Activated CD4-positive, alpha-beta T cell treated with anti-CD3 and anti-CD28 coated beads for 36 hours (primary cell): ENCODE results near the gene TRPC4AP. TPM values are rescaled to one million over a fixed set of nuclear protein-coding genes. Genes with fewer than 3 reads are reported as not detected.
"Not testable (repeated sequence)": the region's sequence is repeated elsewhere in the genome, so short reads cannot be mapped to it uniquely, and the experiment has no call there.

Experiments used
- ATAC-seq: fragments of 200-7000 bp; cut with Tn5 transposase; one replicate; pipeline ENCODE4 v1.10.0; 2021; ENCODE audit warnings: mild to moderate bottlenecking, moderate library complexity
- CTCF ChIA-PET: fragments of 350-600 bp; sonication (Branson Sonifier 250); formaldehyde crosslinking; loops from one replicate; lab custom pipeline; 2021; ENCODE audit warnings: antibody characterized with exemption; lab: Charles Lee
- POLR2A ChIA-PET: fragments of 350-600 bp; sonication (Branson Sonifier 250); formaldehyde crosslinking; loops from one replicate; lab custom pipeline; 2021; ENCODE audit warnings: antibody characterized with exemption, inconsistent platforms; lab: Charles Lee
- DNase-seq: peaks from one replicate; pipeline ENCODE4 v3.0.0-alpha.2; 2020
- H3K27ac Mint-ChIP-seq: one replicate; pipeline ENCODE4 v1.8.0; 2021; ENCODE audit warnings: mixed read lengths
- H3K27me3 Mint-ChIP-seq: one replicate; pipeline ENCODE4 v1.8.0; 2021; ENCODE audit warnings: mixed read lengths
- H3K36me3 Mint-ChIP-seq: one replicate; pipeline ENCODE4 v1.8.0; 2021; ENCODE audit warnings: low read depth, mixed read lengths
- H3K4me1 Mint-ChIP-seq: one replicate; pipeline ENCODE4 v1.8.0; 2021; ENCODE audit warnings: mixed read lengths
- H3K4me3 Mint-ChIP-seq: one replicate; pipeline ENCODE4 v1.8.0; 2021; ENCODE audit warnings: mild to moderate bottlenecking, moderate library complexity, mixed read lengths
- H3K9me3 Mint-ChIP-seq: one replicate; pipeline ENCODE4 v1.8.0; 2021; ENCODE audit warnings: low read depth, mixed read lengths
- intact Hi-C, 2 experiments: fragments of 100-400 bp; cut with DNase I in 1 of 2; cut with micrococcal nuclease in 1 of 2; formaldehyde crosslinking; loops; one replicate each; pipeline versions ENCODE4 v1.14.2 to v1.15.1; 2022 to 2024; cut with DNase I, micrococcal nuclease
- total RNA-seq, 2 experiments: library from RNA; stranded (reverse); gene quantifications; one replicate each; pipeline ENCODE4 v1.2.3, GENCODE V29; 2021

Gene TRPC4AP
- total RNA-seq, 2 experiments from 2014 or later = 36.0 to 39.6 TPM

GRCh38 chr20:35121186-35121585 is 28.6 kb upstream of the TRPC4AP start:
- intact Hi-C loops = no loop called here
- Mint-ChIP-seq H3K27ac (no peak overlapping the region), H3K27me3 (no peaks in the 10 kb centered on the region), H3K36me3 (peaks cover 36% of the 10 kb centered on the region), H3K4me1 (peaks cover 2% of the 10 kb centered on the region), H3K9me3 (no peaks in the 10 kb centered on the region), H3K4me3 (no peak overlapping the region)
- no peak for ATAC-seq
- ChIA-PET POLR2A (no interaction called here), CTCF (no interaction called here)
- DNase-seq = no peak

DNA sequence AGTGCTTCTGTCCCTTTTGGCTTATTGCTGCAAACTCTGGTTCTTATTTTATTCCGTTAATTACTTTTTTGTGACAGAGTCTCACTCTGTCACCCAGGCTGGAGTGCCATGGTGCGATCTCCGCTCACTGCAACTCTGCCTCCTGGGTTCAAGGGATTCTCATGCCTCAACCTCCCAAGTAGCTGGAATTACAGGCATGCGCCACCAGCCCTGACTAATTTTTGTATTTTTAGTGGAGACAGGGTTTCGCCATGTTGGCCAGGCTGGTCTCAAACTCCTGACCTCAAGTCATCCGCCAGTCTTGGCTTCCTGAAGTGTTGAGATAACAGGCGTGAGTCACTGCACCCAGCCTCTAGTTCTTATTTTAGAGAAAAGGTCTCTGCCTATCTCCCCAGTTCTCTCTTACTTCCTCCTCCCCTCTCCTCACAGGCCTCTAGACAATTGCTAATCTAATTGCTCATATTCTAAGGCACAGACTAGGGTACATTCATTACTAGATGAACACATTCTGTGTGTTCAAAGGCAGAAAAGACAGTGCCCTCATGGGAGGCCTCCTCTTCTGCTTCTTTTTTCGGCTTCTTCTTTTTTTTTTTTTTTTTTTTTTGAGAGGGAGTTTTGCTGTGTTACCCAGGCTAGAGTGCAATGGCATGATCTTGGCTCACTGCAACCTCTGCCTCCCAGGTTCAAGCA is 27.6 kb upstream of the TRPC4AP start:
- ATAC-seq (peak; percentile 82), DNase-seq (peak; percentile 31)
- Mint-ChIP-seq H3K36me3 (peaks cover 37% of the 10 kb centered on the region), H3K27ac (peak overlapping the region; percentile 26), H3K27me3 (no peaks in the 10 kb centered on the region), H3K4me3 (no peak overlapping the region), H3K9me3 (no peaks in the 10 kb centered on the region), H3K4me1 (peaks cover 2% of the 10 kb centered on the region)
- POLR2A ChIA-PET = no interaction called here
- CTCF ChIA-PET = interaction anchor here (1.5 kb wide), 1 partner anchor 24 kb away, joined by 4 read pairs; no protein-coding TSS in a partner anchor
- intact Hi-C loops = no loop called here

DNA sequence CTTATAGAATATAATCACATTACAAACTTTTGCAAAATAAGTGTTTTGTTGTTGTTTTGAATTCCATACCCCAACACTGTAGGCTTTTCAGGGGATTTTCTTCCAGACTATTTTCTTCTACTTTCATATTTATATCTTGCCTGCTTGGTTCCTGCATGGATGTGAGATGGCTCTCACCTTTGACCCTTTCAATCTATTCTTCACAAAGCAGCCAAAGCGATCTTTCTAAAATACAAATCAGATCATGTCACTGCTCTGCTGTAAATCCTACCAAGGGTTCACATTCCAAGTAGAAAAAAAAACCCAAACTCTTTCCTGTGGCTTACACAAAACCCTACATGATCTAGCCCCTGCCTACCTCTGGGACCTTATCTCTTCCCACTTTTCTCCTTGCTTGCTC is 25.0 kb upstream of the TRPC4AP start:
- Mint-ChIP-seq H3K4me1 (peaks cover 2% of the 10 kb centered on the region), H3K9me3 (no peaks in the 10 kb centered on the region), H3K36me3 (peaks cover 29% of the 10 kb centered on the region), H3K27ac (peak overlapping the region; percentile 15), H3K27me3 (no peaks in the 10 kb centered on the region), H3K4me3 (no peak overlapping the region)
- CTCF ChIA-PET = interaction anchor here (0.7 kb wide), 1 partner anchor 21 kb away, joined by 5 read pairs; no protein-coding TSS in a partner anchor
- POLR2A ChIA-PET = no interaction called here
- intact Hi-C loops = no loop called here
- ATAC-seq (no peak), DNase-seq (no peak)

DNA sequence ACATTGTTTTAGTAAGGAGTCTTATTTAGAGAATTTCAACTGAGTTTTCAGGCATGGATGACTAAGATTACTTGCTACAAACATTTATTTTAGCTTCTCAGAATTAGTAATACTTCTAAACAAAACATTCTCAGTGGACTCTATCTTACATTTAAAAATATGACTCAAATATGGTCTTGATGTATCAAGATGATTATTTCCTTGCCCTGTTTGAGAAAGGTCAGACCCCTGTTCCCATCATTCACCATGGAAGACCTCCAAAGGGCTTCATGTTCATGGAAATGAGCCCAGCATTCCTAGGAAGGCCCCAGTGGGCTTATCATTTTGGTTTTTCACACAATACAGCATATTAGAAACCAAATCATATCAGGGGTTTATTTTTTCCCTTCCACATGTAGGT is 24.6 kb upstream of the TRPC4AP start:
- H3K4me1 Mint-ChIP-seq = peaks cover 2% of the 10 kb centered on the region
- CTCF ChIA-PET = no interaction called here
- H3K27me3 Mint-ChIP-seq = no peaks in the 10 kb centered on the region
- peak overlapping the region; percentile 70 for H3K27ac Mint-ChIP-seq
- POLR2A ChIA-PET = no interaction called here
- no peaks in the 10 kb centered on the region for H3K9me3 Mint-ChIP-seq
- ATAC-seq (no peak), DNase-seq (no peak)
- H3K36me3 Mint-ChIP-seq = peaks cover 29% of the 10 kb centered on the region
- H3K4me3 Mint-ChIP-seq = no peak overlapping the region
- intact Hi-C loops = no loop called here

- ATAC-seq = no peak
- Mint-ChIP-seq H3K27ac (peak overlapping the region; percentile 70), H3K27me3 (no peaks in the 10 kb centered on the region), H3K4me3 (no peak overlapping the region), H3K9me3 (no peaks in the 10 kb centered on the region), H3K4me1 (peaks cover 6% of the 10 kb centered on the region), H3K36me3 (peaks cover 26% of the 10 kb centered on the region)
- DNase-seq = no peak
- intact Hi-C loops = no loop called here
- ChIA-PET CTCF (no interaction called here), POLR2A (no interaction called here)
Observed at GRCh38 chr20:35116258-35116657, 23.7 kb upstream of the TRPC4AP start.

DNA sequence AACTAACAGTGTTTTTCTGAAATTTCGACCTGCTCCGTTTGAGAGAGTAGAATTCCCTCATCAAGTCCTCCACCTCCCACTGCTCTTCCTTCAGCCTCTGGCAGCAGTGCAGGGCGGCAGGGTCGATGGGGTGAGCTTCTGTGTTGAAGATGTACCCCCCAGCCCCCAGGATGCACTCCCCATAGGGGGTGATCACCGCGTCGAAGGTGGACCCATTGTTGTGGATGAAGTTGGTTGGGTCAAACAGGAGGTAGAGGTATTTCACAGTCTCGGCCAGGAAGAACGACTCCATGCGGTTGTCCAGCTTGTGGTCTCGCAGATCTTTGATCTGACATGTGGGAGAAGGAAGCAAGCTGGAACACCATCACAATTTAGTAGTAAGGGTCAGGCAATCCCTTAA is 23.0 kb upstream of the TRPC4AP start:
- DNase-seq (no peak), ATAC-seq (no peak)
- H3K4me1 Mint-ChIP-seq = peaks cover 8% of the 10 kb centered on the region
- H3K36me3 Mint-ChIP-seq = peaks cover 26% of the 10 kb centered on the region
- POLR2A ChIA-PET = no interaction called here
- CTCF ChIA-PET = interaction anchor here (0.7 kb wide), 1 partner anchor 189 kb away, joined by 3 read pairs; no protein-coding TSS in a partner anchor
- H3K4me3 Mint-ChIP-seq = no peak overlapping the region
- H3K27me3 Mint-ChIP-seq = no peaks in the 10 kb centered on the region
- no peak overlapping the region for H3K27ac Mint-ChIP-seq
- intact Hi-C loops = no loop called here
- H3K9me3 Mint-ChIP-seq = no peaks in the 10 kb centered on the region

DNA sequence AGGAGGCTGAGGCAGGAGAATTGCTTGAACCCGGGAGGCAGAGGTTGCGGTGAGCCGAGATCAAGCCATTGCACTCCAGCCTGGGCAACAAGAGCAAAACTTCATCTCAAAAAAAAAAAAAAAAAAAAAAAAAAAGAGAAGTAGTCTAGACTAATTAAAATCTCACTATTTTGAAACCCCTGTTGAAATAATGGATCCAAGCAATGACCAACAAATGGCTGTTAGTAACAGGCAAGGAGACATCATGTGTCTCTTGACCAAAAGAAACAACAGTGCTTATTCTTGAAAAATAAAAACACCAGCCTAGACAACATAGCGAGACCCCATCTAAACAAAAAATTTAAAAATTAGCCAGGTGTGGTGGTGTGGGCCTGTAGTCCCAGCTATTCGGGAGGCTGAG is 19.7 kb upstream of the TRPC4AP start:
- intact Hi-C loops, H3K4me3 Mint-ChIP-seq, H3K27me3 Mint-ChIP-seq, ATAC-seq, H3K27ac Mint-ChIP-seq, POLR2A ChIA-PET, H3K9me3 Mint-ChIP-seq, DNase-seq, H3K4me1 Mint-ChIP-seq: not testable (repeated sequence)
- peaks cover 18% of the 10 kb centered on the region for H3K36me3 Mint-ChIP-seq
- CTCF ChIA-PET = interaction anchor here (2.7 kb wide), 1 partner anchor 16 kb away, joined by 8 read pairs; no protein-coding TSS in a partner anchor

GRCh38 chr20:35111141-35111888 is 18.7 kb upstream of the TRPC4AP start:
- H3K27me3 Mint-ChIP-seq = no peaks in the 10 kb centered on the region
- CTCF ChIA-PET = interaction anchor here (0.6 to 2.1 kb wide), 6 partner anchors 9 to 1237 kb away, joined by 3 to 7 read pairs (median 4); partner anchors contain the start of gene TRPC4AP
- POLR2A ChIA-PET = no interaction called here

GRCh38 chr20:35108921-35109320 is 16.3 kb upstream of the TRPC4AP start:
- Mint-ChIP-seq H3K4me3 (no peak overlapping the region), H3K4me1 (peaks cover 6% of the 10 kb centered on the region), H3K36me3 (peaks cover 1% of the 10 kb centered on the region), H3K27me3 (no peaks in the 10 kb centered on the region), H3K27ac (no peak overlapping the region), H3K9me3 (no peaks in the 10 kb centered on the region)
- intact Hi-C loops = no loop called here
- POLR2A ChIA-PET = no interaction called here
- CTCF ChIA-PET = interaction anchor here (0.7 kb wide), 1 partner anchor 38 kb away, joined by 3 read pairs; no protein-coding TSS in a partner anchor
- no peak for ATAC-seq
- no peak for DNase-seq

More at GRCh38 chr20:35111141-35111888, 18.7 kb upstream of the TRPC4AP start:
- DNase-seq = no peak
- ATAC-seq = no peak
- H3K36me3 Mint-ChIP-seq = peaks cover 14% of the 10 kb centered on the region
- intact Hi-C loops = no loop called here
- no peaks in the 10 kb centered on the region for H3K9me3 Mint-ChIP-seq
- H3K27ac Mint-ChIP-seq = peak overlapping the region; percentile 17
- no peak overlapping the region for H3K4me3 Mint-ChIP-seq
- peaks cover 6% of the 10 kb centered on the region for H3K4me1 Mint-ChIP-seq

- Mint-ChIP-seq H3K4me1 (peaks cover 6% of the 10 kb centered on the region), H3K36me3 (peaks cover 1% of the 10 kb centered on the region), H3K9me3 (no peaks in the 10 kb centered on the region), H3K27ac (no peak overlapping the region), H3K4me3 (no peak overlapping the region), H3K27me3 (no peaks in the 10 kb centered on the region)
- ChIA-PET CTCF (no interaction called here), POLR2A (no interaction called here)
- DNase-seq (no peak), ATAC-seq (no peak)
- intact Hi-C loops = no loop called here
Observed at GRCh38 chr20:35106827-35107380, 14.3 kb upstream of the TRPC4AP start.

GRCh38 chr20:35104685-35105295 is 12.2 kb upstream of the TRPC4AP start:
- Mint-ChIP-seq H3K4me3 (no peak overlapping the region), H3K4me1 (no peaks in the 10 kb centered on the region)
- CTCF ChIA-PET = interaction anchor here (0.9 to 1.0 kb wide), 2 partner anchors 9 to 11 kb away, joined by 3 to 4 read pairs; no protein-coding TSS in a partner anchor

More at GRCh38 chr20:35104685-35105295, 12.2 kb upstream of the TRPC4AP start:
- H3K27ac Mint-ChIP-seq = no peak overlapping the region
- POLR2A ChIA-PET = no interaction called here
- ATAC-seq = no peak
- DNase-seq = no peak
- no peaks in the 10 kb centered on the region for H3K9me3 Mint-ChIP-seq
- H3K27me3 Mint-ChIP-seq = no peaks in the 10 kb centered on the region
- intact Hi-C loops = no loop called here
- H3K36me3 Mint-ChIP-seq = no peaks in the 10 kb centered on the region
